PFSK-1 (cell line): ENCODE measurements around the gene ZHX3.
A peak's percentile ranks its signal among the peaks of the same experiment; 100 is the strongest.

ENCODE experiments used
- FOXP2 ChIP-seq: optimal IDR thresholded peaks from 2 replicates; pipeline ENCODE3; 2011; ENCODE audit warnings: borderline replicate concordance, control low read depth, inconsistent platforms; ENCODE audit not compliant: insufficient read depth; ENCODE audit errors: extremely low read length, extremely low read depth
- POLR2AphosphoS5 ChIP-seq: IDR thresholded peaks from 2 replicates; pipeline ENCODE4 v1.6.1; 2012; ENCODE audit warnings: low read depth, mild to moderate bottlenecking, control low read depth, low read length, moderate library complexity
- SIN3A ChIP-seq: IDR thresholded peaks from 2 replicates; pipeline ENCODE4 v1.6.1; 2012; ENCODE audit warnings: mild to moderate bottlenecking, low read length, moderate library complexity, borderline replicate concordance; ENCODE audit not compliant: insufficient read depth
- TAF1 ChIP-seq: IDR thresholded peaks from 2 replicates; pipeline ENCODE4 v1.6.1; 2012; ENCODE audit warnings: low read length, control low read depth, borderline replicate concordance; ENCODE audit not compliant: insufficient read depth
- TF ChIP-seq, protein P1 (sequence below), 2 experiments: IDR thresholded peaks; 2 replicates each; pipeline versions ENCODE4 v1.6.1 to v1.8.0; 2011 to 2012; ENCODE audit warnings: low read depth in 2 of 2, low read length in 2 of 2, control low read depth in 1 of 2, inconsistent platforms in 1 of 2, mild to moderate bottlenecking in 1 of 2, moderate library complexity in 1 of 2; ENCODE audit not compliant: insufficient read depth in 1 of 2

The ZHX3 gene

DNA sequence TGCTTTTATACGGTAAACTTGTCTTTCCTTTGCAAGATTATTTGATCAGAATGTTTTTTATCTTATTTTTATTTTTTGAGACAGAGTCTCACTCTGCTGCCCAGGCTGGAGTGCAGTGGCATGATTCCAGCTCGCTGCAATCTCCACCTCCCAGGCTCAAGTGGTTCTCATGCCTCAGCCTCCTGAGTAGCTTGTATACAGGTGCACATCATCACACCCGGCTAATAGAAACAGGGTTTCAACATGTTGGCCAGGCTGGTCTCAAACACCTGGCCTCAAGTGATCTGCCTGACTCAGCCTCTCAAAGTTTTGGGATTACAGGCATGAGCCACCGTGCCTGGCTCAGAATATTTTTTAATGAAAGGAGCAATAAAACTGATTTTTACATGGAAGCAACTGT lies 14.2 kb upstream of the ZHX3 start:
- TF ChIP-seq, protein P1, sequence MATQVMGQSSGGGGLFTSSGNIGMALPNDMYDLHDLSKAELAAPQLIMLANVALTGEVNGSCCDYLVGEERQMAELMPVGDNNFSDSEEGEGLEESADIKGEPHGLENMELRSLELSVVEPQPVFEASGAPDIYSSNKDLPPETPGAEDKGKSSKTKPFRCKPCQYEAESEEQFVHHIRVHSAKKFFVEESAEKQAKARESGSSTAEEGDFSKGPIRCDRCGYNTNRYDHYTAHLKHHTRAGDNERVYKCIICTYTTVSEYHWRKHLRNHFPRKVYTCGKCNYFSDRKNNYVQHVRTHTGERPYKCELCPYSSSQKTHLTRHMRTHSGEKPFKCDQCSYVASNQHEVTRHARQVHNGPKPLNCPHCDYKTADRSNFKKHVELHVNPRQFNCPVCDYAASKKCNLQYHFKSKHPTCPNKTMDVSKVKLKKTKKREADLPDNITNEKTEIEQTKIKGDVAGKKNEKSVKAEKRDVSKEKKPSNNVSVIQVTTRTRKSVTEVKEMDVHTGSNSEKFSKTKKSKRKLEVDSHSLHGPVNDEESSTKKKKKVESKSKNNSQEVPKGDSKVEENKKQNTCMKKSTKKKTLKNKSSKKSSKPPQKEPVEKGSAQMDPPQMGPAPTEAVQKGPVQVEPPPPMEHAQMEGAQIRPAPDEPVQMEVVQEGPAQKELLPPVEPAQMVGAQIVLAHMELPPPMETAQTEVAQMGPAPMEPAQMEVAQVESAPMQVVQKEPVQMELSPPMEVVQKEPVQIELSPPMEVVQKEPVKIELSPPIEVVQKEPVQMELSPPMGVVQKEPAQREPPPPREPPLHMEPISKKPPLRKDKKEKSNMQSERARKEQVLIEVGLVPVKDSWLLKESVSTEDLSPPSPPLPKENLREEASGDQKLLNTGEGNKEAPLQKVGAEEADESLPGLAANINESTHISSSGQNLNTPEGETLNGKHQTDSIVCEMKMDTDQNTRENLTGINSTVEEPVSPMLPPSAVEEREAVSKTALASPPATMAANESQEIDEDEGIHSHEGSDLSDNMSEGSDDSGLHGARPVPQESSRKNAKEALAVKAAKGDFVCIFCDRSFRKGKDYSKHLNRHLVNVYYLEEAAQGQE (IDR thresholded peaks at IDR 0.05; ENCODE audit: insufficient read depth in 1 of 2, low read depth in 2 of 2, low read length in 2 of 2), result no peak
- TF ChIP-seq SIN3A (no peak), POLR2AphosphoS5 (no peak), TAF1 (no peak), FOXP2 (no peak)

DNA sequence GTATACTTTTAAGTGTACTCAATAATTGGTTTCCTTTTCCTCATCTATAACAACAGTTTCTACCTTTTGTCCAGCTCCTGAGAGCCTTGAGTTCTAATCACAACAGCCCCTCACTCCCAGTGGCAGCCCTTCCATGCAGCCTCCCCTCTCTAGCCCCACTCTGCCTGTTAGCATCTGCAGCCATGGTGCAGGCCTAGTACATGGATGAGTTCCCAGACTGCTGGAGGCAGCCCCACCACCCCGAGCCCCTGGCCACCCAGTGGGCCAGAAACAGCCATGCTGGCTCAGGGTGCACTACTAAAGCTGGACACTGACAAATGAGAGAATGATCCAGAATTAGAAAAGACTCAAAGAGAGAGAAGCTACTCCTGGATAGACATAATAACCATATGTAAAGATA lies 13.4 kb upstream of the ZHX3 start:
- TF ChIP-seq TAF1, result no peak

DNA sequence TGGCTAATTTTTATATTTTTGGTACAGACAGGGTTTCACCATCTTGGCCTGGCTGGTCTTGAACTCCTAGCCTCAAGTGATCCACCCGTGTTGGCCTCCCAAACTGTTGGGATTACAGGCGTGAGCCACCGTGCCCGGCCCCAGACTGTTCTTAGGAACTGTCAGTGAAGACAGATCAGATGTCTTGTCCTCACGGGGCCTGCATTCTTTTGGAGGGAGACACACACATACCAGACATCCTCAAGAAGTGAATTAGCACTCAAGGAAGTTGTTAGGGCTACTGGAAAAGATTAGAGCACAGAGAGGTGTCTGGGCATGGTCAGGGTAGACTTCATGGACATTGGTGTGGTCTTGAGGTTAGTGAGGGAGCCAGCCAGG lies 12.8 kb upstream of the ZHX3 start:
- TF ChIP-seq TAF1 (no peak), SIN3A (no peak), FOXP2 (no peak), POLR2AphosphoS5 (no peak)
- TF ChIP-seq, protein P1 (IDR thresholded peaks at IDR 0.05; ENCODE audit: insufficient read depth in 1 of 2, low read depth in 2 of 2, low read length in 2 of 2), result no peak

DNA sequence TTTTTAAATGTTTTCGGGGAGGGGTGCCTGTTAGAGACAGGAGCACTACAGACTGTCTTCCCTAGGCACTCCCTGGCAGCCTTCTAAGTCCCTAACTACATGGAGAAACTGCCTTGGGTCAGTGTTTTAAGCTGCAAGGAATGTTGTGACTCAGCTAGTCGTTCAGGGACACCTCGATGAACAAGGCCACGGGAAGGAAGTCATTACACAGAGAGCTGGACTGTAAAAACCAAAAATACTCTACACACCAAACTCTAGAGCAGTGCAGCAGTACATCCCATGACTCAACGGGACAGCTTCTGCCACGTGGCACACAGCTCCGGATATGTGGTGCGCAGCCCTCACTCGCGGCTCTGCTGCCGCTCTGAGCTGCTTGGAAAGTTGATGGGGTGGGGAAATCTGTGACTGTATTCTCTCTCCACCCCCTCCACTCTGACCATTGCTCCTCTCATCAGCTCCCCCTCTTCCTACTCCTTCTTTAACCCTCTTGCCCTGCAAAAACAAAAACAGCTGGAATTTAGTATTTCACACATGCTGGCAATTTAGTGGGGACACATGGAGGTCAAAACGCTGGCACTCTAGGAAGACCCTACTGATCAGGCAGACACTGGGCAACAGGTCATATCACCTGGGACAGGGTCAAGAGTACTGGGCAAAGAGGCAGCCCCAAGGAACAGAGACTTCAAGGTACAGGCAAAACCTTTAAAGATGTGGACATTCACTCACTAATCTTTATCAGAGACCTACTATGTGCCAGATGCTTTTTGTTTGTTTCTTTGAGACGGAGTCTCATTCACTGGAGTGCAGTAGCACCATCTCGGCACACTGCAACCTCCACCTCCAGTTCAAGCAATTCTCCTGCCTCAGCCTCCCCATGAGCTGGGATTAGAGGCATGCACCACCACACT lies 12.2 kb upstream of the ZHX3 start:
- peak; percentile 58 for TF ChIP-seq FOXP2
- TF ChIP-seq POLR2AphosphoS5, result peak; percentile 69
- TF ChIP-seq TAF1, result peak; percentile 71
- TF ChIP-seq, protein P1 (IDR thresholded peaks at IDR 0.05; ENCODE audit: insufficient read depth in 1 of 2, low read depth in 2 of 2, low read length in 2 of 2), result peak in 1 of 2 experiments; percentile 73; a peak in 2 of 4 replicates
- peak; percentile 65; the same call in 1 of the 2 replicates for TF ChIP-seq SIN3A

DNA sequence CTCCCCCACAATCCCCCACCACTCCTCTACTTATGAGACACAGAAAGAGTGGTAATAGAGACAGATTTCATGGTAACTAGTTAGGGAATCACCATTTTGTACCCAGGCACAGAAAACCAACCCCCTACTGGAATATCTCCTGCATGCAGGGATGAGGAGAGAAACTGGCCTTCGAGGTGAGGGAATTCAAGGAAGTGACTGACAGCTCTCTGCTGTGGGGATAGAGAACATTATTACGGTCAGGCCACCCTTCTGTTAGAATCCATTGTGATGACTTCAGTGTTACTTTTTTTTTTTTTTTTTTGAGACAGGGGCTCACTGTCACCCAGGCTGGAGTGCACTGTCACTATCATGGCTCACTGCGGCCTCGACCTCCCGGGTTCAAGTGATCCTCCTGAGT lies 9.6 kb upstream of the ZHX3 start:
- TF ChIP-seq FOXP2 (no peak), TAF1 (no peak), POLR2AphosphoS5 (no peak), SIN3A (no peak)
- TF ChIP-seq, protein P1 (IDR thresholded peaks at IDR 0.05; ENCODE audit: insufficient read depth in 1 of 2, low read depth in 2 of 2, low read length in 2 of 2), result no peak
